AG04449 (cell line): Measurements from ENCODE around the gene BRD7.

Experiments used
- CTCF ChIA-PET: fragments of 350-600 bp; formaldehyde crosslinking; extraction: SDS; loops from one replicate; lab custom pipeline; 2021; ENCODE audit warnings: antibody characterized with exemption; lab: Yijun Ruan, JAX
- POLR2A ChIA-PET: fragments of 400-600, 350-600 bp; formaldehyde crosslinking; extraction: SDS; loops from one replicate; lab custom pipeline; 2020; ENCODE audit warnings: antibody characterized with exemption, inconsistent platforms; lab: Yijun Ruan, JAX
- DNase-seq: peaks from one replicate; pipeline ENCODE4 v3.0.0-alpha.2; 2010; ENCODE audit warnings: low read depth, low spot score
- H3K4me3 ChIP-seq: 2 replicates; pipeline ENCODE4 v1.5.1; 2011; ENCODE audit warnings: low read depth, mild to moderate bottlenecking, control low read depth, low read length
- CTCF ChIP-seq: IDR thresholded peaks from one replicate; pipeline ENCODE4 v1.5.1; 2011; ENCODE audit warnings: mild to moderate bottlenecking, moderate library complexity, low read length, control low read depth, inconsistent platforms; ENCODE audit not compliant: insufficient read depth; ENCODE audit errors: missing control alignments

The BRD7 gene

GRCh38 chr16:50365791-50366575 lies 2.8 kb downstream of the BRD7 start:
- POLR2A ChIA-PET, result no interaction called here
- H3K4me3 ChIP-seq, result no peak overlapping the region
- no peak for TF ChIP-seq CTCF
- CTCF ChIA-PET, result interaction anchor here (1.0 to 3.6 kb wide), 5 partner anchors 9 to 341 kb away, joined by 4 to 30 read pairs (median 6); partner anchors contain the start of gene CNEP1R1
- no peak for DNase-seq

GRCh38 chr16:50363656-50364055 lies 5.1 kb downstream of the BRD7 start:
- POLR2A ChIA-PET, result no interaction called here
- CTCF ChIA-PET, result interaction anchor here (0.7 to 11.2 kb wide), 4 partner anchors 9 to 339 kb away, joined by 3 to 111 read pairs (median 6); partner anchors contain the start of gene CNEP1R1
- DNase-seq, result no peak
- no peak for TF ChIP-seq CTCF
- no peak overlapping the region for H3K4me3 ChIP-seq

DNA sequence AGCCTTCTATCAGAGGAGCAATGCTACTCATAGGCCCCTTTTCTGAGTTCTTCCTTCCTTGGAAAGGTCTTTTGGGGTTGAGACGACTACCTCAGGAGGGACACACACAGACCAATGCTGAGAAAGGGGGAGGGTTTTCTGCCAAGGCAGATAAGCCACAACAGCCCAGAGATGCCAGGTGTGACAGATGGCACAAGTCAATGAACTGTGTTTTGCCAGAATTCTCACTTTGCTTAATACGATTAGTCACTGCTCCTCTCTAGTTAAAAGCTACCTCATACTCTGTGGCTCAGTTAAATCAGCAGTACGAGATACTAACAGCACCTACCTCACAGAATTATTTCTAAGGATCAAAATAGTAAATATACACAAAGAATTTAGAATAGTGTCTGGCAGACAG lies 8.0 kb downstream of the BRD7 start:
- no peak for DNase-seq
- TF ChIP-seq CTCF, result no peak
- CTCF ChIA-PET, result interaction anchor here (1.0 to 11.2 kb wide), 10 partner anchors 9 to 445 kb away, joined by 3 to 111 read pairs (median 6); partner anchors contain the start of genes BRD7 and CNEP1R1
- POLR2A ChIA-PET, result no interaction called here
- no peak overlapping the region for H3K4me3 ChIP-seq

DNA sequence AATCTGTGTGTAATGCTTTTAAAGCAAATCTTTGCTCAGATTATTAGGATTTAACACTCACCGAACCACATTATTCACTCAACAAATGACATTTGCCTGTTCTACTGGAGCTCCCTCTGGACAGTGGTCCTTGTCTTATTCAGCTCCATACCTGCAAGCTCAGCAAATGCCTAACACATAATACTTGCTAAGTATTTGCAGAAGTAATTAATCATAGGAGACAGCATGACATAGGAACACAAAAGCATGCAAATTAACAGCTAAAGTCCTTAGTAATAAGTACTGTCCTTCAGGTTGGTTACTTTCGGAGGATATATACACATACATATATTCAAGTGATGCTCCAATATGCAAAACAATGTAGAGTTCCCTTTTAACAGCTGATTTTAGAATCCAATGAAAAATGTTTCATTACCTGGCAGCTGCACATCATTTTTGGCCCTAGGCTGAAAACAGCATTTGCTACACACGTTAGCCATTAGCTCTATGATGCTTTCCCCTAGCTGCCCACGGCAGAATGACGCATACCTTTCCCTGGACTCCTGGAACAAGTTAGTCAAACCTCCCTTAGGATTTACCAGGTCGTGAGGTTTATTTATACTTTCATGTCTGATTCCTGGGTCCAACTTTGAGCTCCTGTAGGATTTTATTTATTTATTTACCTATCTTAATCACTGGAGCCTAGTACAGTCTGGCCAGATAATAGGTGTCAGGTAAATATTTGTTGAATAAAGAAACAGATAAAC lies 8.6 kb downstream of the BRD7 start:
- H3K4me3 ChIP-seq, result no peak overlapping the region
- DNase-seq, result no peak
- CTCF ChIA-PET, result interaction anchor here (0.9 to 11.2 kb wide), 12 partner anchors 10 to 446 kb away, joined by 3 to 111 read pairs (median 4); partner anchors contain the start of genes BRD7 and CNEP1R1
- no peak for TF ChIP-seq CTCF
- POLR2A ChIA-PET, result no interaction called here

DNA sequence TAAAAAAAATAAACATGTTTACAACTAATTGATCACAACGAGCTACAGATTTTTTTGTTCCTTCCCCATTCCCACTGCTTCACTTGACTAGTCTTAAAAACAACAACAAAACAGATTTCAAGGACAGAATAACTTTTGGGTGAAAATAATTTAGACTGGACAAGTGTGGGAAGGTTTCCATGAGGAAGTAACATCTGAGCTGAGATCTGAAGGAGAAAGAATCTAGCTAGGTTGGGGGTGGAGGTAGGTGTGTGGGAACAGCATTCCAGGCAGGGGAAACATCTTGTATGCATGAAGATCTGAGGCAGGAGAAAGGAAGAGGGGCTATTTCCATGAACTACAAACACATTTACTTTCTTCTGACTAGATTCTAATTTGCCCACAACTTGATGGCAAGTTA lies 9.2 kb downstream of the BRD7 start:
- no peak for DNase-seq
- CTCF ChIA-PET, result interaction anchor here (0.9 to 11.2 kb wide), 12 partner anchors 11 to 446 kb away, joined by 3 to 111 read pairs (median 4); partner anchors contain the start of genes BRD7 and CNEP1R1
- POLR2A ChIA-PET, result no interaction called here
- TF ChIP-seq CTCF, result no peak
- H3K4me3 ChIP-seq, result no peak overlapping the region
